Stimulated activated CD4-positive, alpha-beta T cell treated with anti-CD3 and anti-CD28 coated beads, Interleukin-4, amount 100 ng/mL, for 24 hours (primary cell): ENCODE measurements around the gene PACRG.

ENCODE experiments used
- DNase-seq: peaks from one replicate; pipeline ENCODE4 v3.0.0-alpha.2; 2020

The PACRG gene

DNA sequence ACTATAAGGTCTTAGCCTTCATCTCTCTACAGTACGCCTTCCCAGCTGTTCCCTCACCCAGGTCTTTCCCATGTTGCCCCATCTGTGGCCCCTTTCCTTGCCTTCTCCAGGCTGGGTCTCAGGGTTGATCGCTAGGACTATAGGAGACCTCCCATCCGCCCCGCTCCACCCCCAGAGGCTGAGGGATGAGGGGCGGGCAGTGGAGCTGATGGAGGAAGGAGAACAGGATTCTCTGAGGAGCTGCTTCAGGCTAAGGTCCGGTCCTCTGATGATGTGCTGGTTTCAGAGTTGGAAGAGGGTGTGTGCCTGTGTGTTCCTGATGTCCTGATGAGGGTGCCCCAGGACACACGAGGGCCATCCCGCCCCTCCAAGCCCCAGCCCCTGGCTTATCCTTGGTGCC, 531.9 kb downstream of the PACRG start:
- DNase-seq: no peak

DNA sequence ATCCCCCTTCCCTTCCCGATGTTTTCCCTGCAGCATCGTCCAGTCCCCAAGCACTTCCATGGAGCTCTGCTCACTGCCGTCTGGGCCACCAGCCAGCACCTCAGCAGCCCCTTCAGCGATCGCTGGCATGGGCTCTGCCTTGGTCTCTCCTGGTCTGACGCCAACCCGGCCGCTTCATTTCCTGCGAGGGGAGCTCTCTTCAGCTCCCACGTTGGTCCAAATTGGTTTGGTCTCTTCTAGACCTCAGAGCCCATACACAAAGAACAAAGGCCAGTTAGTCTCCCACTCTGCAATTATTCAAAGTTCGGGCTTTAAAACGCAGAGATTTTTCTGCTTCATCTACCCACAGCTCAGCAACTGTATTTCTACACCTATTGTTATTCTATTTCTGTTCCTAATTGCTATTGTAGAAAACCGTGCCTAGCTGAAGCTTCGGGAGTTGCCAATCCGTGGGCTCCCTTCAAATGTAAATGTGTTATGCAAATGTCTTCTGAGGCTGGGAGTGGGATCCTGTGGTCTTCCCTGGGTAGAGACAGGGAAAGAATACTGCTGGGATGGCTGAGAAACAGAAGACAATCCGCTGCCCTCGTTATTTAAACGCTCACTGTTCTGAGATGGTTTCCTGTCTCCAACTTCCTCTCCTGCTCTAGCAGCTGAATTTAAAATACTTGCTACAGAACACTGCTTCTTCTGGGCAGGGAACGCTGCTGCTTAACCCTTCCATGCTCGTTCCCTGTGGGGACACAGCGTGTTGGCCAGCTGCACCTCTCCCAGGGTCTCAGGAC, 532.5 kb downstream of the PACRG start:
- no peak for DNase-seq

DNA sequence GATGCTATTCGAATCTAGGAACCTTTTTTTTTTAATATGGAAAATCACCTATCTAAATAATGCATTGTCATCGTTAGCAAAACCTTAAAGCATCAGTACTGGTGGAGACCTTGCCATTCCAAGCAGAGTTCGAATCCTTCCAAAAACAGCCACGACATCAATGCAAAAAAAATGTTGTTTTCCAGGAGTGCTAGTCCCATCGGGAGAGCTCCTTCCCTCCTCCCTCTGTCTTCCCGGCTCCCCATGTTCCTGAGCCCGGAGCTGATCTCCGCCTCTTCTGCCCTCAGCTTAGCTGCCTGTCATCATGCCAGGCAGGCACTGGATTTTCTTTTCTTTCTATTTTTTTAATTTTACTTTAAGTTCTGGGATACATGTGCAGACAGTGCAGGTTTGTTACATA, 533.1 kb downstream of the PACRG start:
- DNase-seq: no peak

DNA sequence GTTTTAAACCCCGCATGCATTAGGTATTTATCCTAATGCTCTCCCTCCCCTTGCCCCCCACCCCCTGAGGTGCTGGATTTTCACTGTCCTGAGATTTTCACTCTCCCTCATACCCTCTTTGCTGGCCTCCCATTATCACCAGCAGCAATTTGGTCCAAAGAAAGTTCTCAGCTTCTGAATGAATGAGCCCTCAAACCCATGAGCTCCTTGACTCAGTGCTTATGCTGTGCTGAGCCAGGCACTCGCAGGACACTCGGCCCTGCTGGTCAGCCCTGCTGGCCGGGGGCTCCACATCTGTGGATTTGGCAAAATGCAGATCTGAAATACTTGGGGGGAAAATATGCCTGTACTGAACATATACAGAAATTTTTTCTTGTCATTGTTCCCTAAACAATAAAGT, 533.6 kb downstream of the PACRG start:
- no peak for DNase-seq

DNA sequence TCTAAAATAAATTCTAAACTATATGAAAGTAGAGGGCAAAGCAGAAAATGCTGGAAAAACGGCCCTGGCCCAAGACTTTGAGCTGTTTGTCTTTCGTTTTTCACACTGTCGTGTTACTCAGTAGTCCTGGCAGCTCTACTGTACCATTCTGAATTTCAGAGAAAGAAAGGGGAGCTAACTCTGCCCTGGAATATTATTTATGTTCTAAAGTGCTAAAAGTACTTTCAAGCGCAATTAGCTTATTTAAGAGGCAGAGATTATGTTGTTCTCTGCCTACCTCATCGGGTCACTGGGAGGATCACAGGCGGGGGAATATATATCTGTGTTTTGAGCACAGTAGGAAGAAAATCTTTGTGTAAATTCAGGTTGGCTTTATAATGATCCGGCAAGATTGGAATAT, 534.3 kb downstream of the PACRG start:
- DNase-seq: no peak

DNA sequence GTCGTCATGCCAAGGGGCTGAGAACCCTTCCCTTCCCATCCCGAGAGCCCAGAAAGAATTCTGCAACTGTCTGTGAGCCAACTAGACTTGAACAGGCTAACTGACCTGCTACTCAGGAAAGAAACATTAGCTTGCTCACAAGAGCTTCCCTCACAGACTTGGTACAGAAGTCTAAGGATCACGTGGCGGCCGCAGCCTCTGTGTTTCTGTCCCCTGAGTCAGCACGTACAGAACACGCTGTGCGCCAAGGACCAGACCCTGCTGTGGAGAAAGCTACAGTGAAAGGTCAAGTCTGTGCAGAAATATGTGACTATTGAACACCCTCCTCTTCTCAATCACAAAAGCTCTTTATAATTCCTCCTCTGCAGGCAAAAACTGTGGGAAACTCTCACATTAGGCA, 535.4 kb downstream of the PACRG start:
- no peak for DNase-seq

DNA sequence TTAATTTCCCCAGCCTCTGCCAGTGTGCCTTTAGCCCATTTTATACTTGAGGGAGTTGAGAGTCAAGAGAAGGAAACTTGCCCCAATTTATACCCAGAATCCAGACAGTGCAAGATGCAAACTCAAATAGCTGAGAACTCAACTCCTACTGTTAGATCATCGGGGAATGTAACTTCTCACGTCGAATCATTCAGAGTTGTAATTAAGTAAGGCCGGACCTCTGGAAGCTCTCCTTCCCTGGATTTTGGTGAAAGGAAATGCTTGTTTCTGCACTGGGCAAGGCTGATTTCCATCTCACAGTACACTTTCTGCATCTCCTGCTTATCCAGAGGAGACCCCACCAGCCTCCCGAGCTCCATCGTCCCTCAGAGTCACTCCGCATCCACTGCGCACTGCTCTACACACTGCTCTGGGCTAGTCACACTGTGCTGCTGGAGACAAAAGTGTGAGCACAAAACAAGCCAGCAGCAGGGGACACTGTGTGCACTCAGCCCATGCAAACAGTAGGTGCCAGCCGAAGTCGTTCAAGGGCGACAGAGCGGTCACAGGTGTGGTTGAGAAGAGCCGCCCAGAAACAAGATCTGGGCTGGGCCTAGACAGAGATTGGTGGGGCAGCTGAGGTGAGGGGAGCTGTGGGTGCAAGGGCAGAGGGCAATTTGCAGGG, 536.4 kb downstream of the PACRG start:
- DNase-seq: no peak

DNA sequence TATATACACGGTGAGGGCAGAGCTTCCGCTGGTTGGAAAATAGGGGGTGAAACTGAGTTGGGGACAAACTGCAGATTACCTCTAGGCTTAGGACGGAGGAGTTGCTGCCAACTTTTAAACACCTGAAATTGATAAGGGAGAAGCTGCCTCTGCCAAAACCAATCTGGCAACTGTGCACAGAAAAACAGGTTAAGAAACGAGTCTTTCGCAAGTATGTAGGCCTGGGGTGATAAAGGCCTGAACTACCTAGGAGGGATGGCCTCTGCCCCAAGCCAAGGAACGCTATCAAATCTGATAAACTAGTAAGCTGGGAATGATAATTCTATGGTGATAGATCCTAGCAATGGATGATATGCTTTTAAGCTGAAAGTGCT, 536.9 kb downstream of the PACRG start:
- no peak for DNase-seq

DNA sequence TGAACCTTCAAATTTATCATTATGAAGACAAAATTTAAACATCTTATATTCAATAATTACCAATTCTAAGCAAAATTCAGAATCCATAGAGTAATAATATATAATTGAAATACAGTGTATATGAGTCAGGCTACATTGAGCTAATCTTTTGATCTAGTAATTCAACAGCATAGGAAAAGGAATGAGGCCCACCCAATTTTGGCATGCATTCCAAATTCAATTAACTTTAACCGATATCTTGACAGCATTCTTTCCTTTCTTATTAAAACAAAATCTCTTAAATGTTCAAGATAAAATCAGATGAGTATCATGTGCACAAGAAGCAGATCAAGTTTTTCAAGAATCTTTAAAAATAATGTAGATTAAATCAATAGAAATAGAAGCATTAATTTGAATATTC, 553.9 kb downstream of the PACRG start:
- DNase-seq: no peak

DNA sequence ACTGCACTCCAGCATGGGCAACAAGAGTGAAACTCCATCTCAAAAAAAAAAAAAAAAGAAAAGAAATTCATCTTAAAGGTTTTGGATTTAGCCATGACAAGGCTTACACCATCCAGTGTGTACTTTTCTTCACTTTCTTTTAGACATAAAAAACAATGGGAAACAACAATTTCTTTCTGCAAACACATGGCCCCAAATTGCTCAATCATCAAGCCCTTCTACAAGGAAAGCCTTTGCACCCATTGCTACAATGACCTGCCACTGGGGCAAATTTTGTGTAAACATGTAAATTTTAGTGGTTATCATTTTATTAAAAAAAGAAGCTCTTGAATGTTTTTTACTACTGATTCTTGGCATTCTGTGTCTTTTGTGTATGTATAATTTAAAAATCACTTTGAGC, 554.9 kb downstream of the PACRG start:
- no peak for DNase-seq

DNA sequence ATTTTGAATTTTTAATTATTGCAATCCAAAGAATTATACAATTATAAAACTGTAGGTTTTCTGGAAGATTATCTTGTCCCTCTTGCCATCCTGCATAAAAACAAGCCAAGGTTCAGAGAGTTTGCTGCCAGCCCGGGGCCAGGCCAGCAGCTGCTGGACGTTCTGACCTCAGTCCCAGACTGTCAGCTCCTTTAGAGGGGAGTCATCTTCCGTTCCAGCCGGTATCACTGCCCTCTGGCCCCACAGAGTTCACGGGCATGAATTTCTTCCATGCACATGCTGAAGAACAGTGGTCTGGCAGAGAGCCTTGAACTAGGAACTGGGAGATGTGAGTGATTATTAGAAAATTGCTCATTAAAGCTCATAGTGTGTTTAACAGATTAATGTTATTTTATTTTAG, 556.4 kb downstream of the PACRG start:
- DNase-seq: no peak

DNA sequence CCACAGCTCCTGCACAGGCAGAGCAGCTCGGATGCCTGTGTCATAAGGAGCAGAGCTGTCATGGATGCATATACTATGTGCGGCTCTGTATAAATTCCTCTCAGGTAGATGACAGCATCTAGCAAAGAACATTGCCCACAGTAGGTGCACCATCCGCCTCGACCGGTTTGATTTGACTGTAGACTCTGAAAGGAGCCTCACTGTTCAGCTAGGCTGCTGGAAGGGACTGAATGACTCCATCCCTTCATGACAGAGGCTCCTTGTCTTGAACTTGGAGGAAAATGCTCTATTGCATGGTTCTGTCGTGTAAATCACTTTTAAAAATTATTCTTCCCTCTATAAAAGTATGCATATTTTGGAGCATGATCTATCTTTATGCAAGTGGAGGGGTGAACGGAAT, 557.9 kb downstream of the PACRG start:
- DNase-seq: no peak

DNA sequence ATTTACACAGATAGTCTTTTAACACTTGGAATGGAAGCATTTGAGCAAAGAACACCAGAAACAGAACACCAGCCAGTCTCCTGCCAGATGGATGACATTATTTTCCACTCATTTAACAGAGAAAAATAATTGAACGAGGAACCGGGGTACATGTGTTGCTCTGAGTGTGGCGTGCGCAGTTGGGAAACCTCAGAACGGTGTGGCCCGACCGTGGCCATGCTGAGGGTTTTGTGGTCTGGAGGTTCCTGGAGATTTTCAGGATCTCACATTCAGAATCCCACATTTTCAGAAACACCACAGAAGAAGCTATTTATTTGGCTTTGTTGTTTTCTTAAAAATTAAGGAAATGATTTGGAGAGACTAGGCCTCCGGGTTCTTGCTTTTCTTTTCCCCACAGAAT, 559.9 kb downstream of the PACRG start:
- no peak for DNase-seq

DNA sequence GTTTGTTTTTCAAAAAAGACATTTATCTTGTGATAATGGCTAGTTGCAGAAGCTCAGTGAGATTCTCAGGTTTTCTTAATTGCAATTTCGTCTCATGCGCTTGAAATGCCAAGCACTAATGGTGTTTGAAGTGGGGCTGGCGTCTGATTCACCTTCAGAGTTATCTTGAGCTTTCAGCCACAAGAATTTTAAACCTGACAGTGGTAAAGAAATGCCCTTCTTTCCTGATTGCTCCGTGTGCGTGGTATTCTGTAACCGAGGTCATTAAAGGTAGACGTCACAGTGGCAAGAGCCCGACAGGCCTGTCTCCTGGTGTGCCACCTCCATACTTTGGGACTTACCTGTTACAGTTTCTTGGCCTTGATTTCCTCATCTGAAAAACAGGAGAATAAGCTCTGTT, 560.3 kb downstream of the PACRG start:
- no peak for DNase-seq

DNA sequence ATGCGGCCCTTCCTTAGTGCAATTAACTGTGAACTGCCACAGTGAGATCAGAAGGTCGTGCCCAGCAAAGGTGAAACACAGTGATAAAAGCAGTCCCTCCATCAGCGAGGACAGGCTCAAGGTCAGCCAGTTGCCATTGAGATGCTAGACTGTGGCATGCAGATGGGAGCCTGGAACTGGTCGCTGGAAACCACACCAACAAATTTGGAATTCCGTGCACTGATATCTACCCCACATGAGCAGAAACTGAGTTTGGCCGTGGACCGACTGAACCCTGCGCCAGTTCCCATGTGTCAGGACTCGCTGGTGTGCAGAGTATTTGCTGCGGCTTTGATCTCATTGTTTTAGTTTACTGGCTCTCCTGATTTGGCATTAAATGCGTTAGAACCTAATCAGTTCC, 561.1 kb downstream of the PACRG start:
- DNase-seq: no peak

DNA sequence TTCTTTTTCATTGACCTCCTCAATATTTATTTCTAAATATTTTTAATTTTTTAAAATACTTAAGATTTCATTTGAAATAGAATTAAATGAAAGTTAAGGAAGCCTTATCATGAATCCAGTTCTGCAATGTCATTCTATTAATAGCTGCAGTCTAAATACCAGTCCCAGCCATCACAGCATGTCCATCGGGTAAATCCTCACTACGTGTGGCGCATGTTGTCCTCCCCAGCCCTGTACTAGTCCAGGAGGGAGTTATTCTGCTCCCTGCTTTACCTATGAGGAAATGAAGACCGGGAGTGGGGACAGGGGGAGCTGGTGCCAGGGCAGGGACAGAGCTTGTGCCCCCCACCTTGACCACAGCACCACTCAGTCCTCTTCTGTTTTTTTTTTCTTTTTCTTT, 561.7 kb downstream of the PACRG start:
- DNase-seq: no peak

DNA sequence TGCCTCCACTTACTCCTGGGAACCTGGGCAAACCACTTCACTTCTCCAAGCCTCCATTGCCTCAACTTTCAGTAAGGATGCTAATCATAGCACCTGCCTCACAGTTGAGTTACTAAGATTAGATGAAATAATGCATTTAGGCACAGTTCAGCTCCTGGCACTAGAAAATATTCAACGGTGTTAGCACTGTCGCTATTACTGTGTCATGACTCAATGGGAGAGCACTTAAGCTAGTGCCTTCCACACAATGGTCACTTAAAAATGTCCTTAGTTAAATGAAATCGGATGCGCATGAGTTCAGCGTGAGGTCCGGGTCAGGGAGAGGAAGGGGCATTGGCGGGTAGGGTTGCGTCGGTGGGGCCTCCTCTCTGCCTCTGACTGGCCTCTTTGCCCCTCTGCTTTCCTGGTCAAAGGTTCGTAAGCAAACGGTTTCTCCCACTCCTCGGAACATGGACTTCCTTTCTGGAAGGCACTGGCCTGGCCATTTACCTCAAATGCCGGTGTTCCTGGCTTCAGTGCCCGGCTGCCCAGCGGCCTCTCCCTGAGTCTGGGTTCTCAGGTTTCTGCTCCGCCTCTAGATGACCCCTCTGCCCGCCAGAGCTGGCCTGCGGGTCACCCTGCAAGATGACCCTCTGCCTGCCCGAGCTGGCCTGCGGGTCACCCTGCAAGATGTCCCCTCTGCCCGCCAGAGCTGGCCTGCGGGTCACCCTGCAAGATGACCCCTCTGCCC, 562.9 kb downstream of the PACRG start:
- no peak for DNase-seq

DNA sequence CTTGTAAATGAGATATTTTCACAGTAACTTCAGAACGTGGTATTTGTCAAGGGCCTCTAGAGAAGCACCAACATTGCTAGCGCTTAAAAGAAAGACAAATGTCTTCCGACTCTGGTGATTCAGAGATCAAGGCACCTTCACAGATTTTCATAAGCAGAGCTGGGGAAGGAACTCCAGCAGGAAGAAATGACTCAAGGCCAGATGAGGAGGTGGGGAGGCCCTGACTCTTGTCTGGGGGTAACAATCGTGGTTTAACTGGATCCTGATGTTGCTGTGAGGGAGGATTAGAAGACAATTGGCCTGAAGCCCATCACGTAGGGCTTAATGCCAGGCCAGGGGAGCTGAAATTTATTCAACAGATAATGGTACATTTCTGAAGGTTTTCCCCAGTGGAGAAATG, 563.8 kb downstream of the PACRG start:
- no peak for DNase-seq

DNA sequence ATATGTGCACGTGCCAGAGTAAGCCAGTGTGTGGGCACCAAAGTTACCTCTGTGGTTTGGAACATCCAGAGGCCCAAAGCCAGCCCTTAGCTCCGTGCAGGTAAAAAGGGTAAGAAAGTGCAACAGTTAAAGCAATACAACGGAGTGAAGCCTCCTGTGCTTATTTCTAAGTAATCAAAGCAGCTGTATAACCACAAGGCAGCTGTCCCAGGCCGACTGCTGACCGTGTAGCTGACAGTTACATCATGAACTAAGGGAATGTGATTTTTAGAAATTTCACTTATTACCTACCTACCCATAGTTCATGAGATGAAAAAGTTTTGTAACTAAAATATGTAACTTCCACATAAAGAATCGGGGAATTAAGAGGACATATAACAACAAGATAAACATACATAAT, 565.5 kb downstream of the PACRG start:
- no peak for DNase-seq

DNA sequence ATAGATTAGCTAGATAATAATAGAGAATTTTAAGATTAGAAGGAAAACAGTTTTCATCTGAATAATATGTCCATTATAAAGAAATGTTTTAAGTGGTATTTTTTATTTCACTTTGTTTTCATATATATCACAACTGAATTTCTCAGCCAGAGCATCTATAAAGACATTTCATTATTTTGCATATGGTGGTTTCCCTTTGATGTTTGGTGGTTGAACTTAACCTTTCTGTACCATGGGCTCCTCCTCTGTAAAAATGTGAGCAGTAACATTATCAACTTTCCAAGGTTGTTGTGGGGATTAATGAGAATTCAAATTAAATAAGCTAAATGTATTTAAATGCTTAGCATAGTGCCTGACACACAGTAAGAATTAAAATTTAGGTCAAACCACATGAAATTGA, 567.0 kb downstream of the PACRG start:
- no peak for DNase-seq

DNA sequence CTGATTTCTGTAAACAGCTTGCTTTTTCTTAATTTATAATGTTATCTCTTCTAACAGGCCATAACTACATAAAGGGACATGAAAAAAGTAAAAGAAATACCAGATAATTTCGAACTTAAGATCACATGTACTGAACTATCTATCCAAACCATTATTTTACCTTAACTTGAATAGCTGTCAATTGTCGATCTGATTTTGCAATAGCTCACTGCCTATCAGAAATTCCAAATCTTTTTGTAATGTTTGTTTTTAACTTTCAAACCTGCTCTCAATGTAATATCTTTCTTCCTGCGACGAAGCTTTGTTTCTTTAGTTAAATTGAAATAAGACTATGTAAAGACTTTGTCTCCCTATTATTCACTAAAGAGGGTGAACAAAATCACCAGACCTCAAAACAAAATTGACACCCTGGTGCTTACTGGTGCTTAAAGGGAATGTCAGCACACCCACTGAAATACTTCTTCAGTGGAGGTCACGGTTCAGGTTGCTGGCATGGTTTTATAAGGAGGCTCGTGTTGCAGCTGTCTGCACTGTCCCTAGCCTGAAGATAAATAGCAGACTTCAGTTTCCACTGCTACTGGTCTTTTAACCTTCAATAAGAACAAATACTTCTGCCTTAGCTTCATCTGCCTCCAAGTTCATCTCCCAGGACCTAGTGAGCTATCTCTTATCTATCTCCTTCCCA, 569.2 kb downstream of the PACRG start:
- no peak for DNase-seq

DNA sequence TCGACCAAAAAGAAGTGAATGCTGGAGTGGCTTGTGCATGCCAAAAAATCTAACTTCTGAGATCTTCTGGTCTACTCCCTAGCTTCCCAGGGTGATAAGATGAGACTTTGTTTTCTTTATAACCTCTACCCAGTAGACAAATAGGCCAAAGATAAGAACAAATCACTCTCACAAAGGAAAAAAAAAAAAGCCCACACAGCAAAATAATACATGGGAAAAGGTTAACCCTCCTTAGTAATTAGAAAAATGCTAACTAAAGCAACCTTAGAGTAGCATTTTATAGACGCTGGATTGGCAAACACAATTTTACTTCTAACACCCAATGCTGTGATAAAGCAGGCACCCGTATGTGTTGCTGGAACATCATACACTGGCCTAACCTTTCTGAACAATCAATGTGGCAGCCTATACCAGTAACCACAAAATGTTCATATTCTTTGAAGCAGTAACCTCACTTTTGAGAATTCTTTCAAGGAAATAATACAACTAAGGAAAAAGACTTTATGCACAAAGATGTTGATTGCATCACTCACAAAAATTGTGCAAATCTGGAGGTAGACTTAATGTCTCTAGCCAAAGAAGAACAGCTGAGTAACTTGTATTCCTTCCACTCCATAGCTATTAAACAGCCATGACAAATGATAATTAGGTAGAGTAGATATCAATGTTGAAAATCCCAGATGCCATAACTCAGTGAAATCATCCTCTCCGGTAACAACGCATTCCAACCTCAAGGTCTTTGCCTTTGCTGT, 570.5 kb downstream of the PACRG start:
- DNase-seq: no peak

DNA sequence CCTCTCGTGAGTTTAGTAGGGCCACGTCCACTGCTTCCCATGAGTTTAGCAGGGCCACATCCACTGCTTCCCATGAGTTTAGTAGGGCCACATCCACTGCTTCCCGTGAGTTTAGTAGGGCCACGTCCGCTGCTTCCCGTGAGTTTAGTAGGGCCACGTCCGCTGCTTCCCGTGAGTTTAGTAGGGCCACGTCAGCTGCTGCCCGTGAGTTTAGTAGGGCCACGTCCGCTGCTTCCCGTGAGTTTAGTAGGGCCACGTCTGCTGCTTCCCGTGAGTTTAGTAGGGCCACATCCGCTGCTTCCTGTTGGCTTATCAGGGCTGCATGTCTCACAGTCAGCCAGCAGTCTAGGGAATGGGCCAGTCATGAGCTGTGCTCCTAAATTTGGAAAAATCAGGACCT, 573.1 kb downstream of the PACRG start:
- no peak for DNase-seq
